Spleen (tissue), 7 donors: Measurements from ENCODE around the gene POGZ.

ENCODE experiments used
- CTCF ChIP-seq, 11 experiments: fragments of 200-600 bp in 7 of 11; fragments of 450-650 bp in 4 of 11; sonication (generic) in 4 of 11; IDR thresholded peaks in 8 of 11; conservative IDR thresholded peaks in 3 of 11; 1 replicate in 7 of 11; 2 replicates in 4 of 11; pipeline versions ENCODE4 v1.4.0 to v1.8.0; 2016 to 2021; ENCODE audit warnings: antibody characterized with exemption in 11 of 11, inconsistent platforms in 4 of 11, mild to moderate bottlenecking in 1 of 11
- POLR2AphosphoS5 ChIP-seq, 3 donors: sonication (generic); formaldehyde crosslinking; IDR thresholded peaks; one replicate each; pipeline ENCODE4 v1.5.1; 2017; ENCODE audit warnings: antibody characterized with exemption in 3 of 3
- donor health status: DM: no; HTN: no; CAD: no; lungs with moderate emphysema.
- donor health status: DM: no; HTN: no; CAD: no.
- donor health status: DM: no; HTN: no; CAD: no.

- no peak for TF ChIP-seq CTCF (IDR thresholded peaks at IDR 0.05 in 8 of 11, conservative IDR thresholded peaks at IDR 0.05 in 3 of 11)
- no peak for TF ChIP-seq POLR2AphosphoS5 (IDR thresholded peaks at IDR 0.05)
These were observed 86.1 kb downstream of the POGZ start for GRCh38 chr1:151373196-151373595.
